IMR-90 (cell line): ENCODE results near the gene BTF3L4. TPM values are rescaled to one million over a fixed set of nuclear protein-coding genes. Genes with fewer than 3 reads are reported as not detected.

Experiments
- ATAC-seq: fragments of 200-7000 bp; cut with Tn5 transposase; 2 replicates; pipeline ENCODE4 v1.9.1; 2020; ENCODE audit warnings: low read depth, mild to moderate bottlenecking, moderate library complexity
- Bru-seq: library from RNA; stranded (reverse); fragments of 400-500 nt; gene quantifications from one replicate; lab custom pipeline; 2021; lab: Mats Ljungman, UMichigan
- BruChase-seq, 2 experiments: library from RNA; stranded (reverse); fragments of 400-500 nt; gene quantifications; one replicate each; lab custom pipeline; 2021; lab: Mats Ljungman, UMichigan
- BruUV-seq: library from RNA; stranded (reverse); fragments of 400-500 nt; replicated peaks from 2 replicates; lab custom pipeline; 2021; lab: Mats Ljungman, UMichigan
- CTCF ChIA-PET: fragments of 300-600 bp; formaldehyde crosslinking; extraction: SDS; loops from one replicate; lab custom pipeline; 2021; ENCODE audit warnings: antibody characterized with exemption; lab: Yijun Ruan, JAX
- POLR2A ChIA-PET: fragments of 300-600 bp; sonication (Branson Sonifier 250); formaldehyde crosslinking; loops from one replicate; lab custom pipeline; 2022; ENCODE audit warnings: antibody characterized with exemption; ENCODE audit not compliant: unreplicated experiment; lab: Charles Lee
- DNase-seq: peaks from one replicate; pipeline ENCODE4 v3.0.0; 2013
- H2AFZ ChIP-seq: replicated peaks from 2 replicates; pipeline ENCODE3; 2013; ENCODE audit warnings: low read length, mild to moderate bottlenecking; ENCODE audit not compliant: poor library complexity
- H2AK5ac ChIP-seq: 2 replicates; pipeline ENCODE4 v1.6.1; 2013; ENCODE audit warnings: low read depth, low read length, inconsistent platforms
- H2AK9ac ChIP-seq: replicated peaks from 2 replicates; pipeline ENCODE3; 2013; ENCODE audit warnings: mild to moderate bottlenecking, low read depth, low read length, moderate library complexity; ENCODE audit not compliant: poor library complexity
- H2BK120ac ChIP-seq: 2 replicates; pipeline ENCODE4 v1.6.1; 2013; ENCODE audit warnings: low read depth, low read length, inconsistent platforms
- H2BK15ac ChIP-seq: 3 replicates; pipeline ENCODE4 v1.6.1; 2013; ENCODE audit warnings: low read depth, low read length, inconsistent platforms
- H2BK20ac ChIP-seq: 2 replicates; pipeline ENCODE4 v1.6.1; 2013; ENCODE audit warnings: low read depth, mild to moderate bottlenecking, inconsistent platforms, low read length, moderate library complexity
- H2BK5ac ChIP-seq: 2 replicates; pipeline ENCODE4 v1.6.1; 2013; ENCODE audit warnings: mild to moderate bottlenecking, low read depth, low read length, inconsistent platforms; ENCODE audit not compliant: poor library complexity, severe bottlenecking
- H3K14ac ChIP-seq: replicated peaks from 2 replicates; pipeline ENCODE4 v1.6.1; 2013; ENCODE audit warnings: low read depth, low read length, inconsistent platforms
- H3K18ac ChIP-seq: 2 replicates; pipeline ENCODE4 v1.6.1; 2013; ENCODE audit warnings: low read depth, low read length, control low read depth
- H3K23ac ChIP-seq: 2 replicates; pipeline ENCODE4 v1.6.1; 2013; ENCODE audit warnings: low read depth, low read length, inconsistent platforms
- H3K27ac ChIP-seq: 2 replicates; pipeline ENCODE4 v1.5.1; 2013; ENCODE audit warnings: mild to moderate bottlenecking, control low read depth, low read length; ENCODE audit not compliant: insufficient read depth
- H3K27me3 ChIP-seq: 2 replicates; pipeline ENCODE4 v1.6.1; 2013; ENCODE audit warnings: low read length; ENCODE audit not compliant: control insufficient read depth, insufficient read depth
- H3K36me3 ChIP-seq: 2 replicates; pipeline ENCODE4 v1.6.1; 2013; ENCODE audit warnings: low read length, mixed read lengths; ENCODE audit not compliant: control insufficient read depth, insufficient read depth
- H3K4ac ChIP-seq: 2 replicates; pipeline ENCODE4 v1.6.1; 2013; ENCODE audit warnings: low read depth, low read length, inconsistent platforms
- H3K4me1 ChIP-seq: 2 replicates; pipeline ENCODE4 v1.6.1; 2013; ENCODE audit warnings: low read length, mixed read lengths; ENCODE audit not compliant: control insufficient read depth, insufficient read depth
- H3K4me2 ChIP-seq: 2 replicates; pipeline ENCODE4 v1.6.1; 2013; ENCODE audit warnings: low read depth, mild to moderate bottlenecking, control low read depth, low read length, moderate library complexity
- H3K4me3 ChIP-seq: 2 replicates; pipeline ENCODE4 v1.5.1; 2013; ENCODE audit warnings: low read depth, mild to moderate bottlenecking, control low read depth, low read length, moderate library complexity; ENCODE audit not compliant: insufficient read depth
- H3K56ac ChIP-seq: 2 replicates; pipeline ENCODE4 v1.6.1; 2013; ENCODE audit warnings: low read length, inconsistent platforms; ENCODE audit not compliant: insufficient read depth; ENCODE audit errors: extremely low read depth
- H3K79me1 ChIP-seq, 2 experiments: 2 replicates each; pipeline ENCODE4 v1.6.1; 2013; ENCODE audit warnings: low read length in 2 of 2, inconsistent platforms in 1 of 2, low read depth in 1 of 2
- H3K9ac ChIP-seq: 2 replicates; pipeline ENCODE4 v1.6.1; 2013; ENCODE audit warnings: low read depth, low read length, control low read depth
- H3K9me1 ChIP-seq: 2 replicates; pipeline ENCODE4 v1.6.1; 2013; ENCODE audit warnings: low read length, inconsistent platforms; ENCODE audit not compliant: insufficient read depth
- H3K9me3 ChIP-seq: 2 replicates; pipeline ENCODE4 v1.6.1; 2013; ENCODE audit warnings: low read length; ENCODE audit not compliant: control insufficient read depth, insufficient read depth
- H4K20me1 ChIP-seq: 2 replicates; pipeline ENCODE4 v1.6.1; 2013; ENCODE audit warnings: low read length, inconsistent platforms; ENCODE audit not compliant: insufficient read depth
- H4K5ac ChIP-seq: 2 replicates; pipeline ENCODE4 v1.6.1; 2013; ENCODE audit warnings: mild to moderate bottlenecking, low read depth, low read length, control low read depth
- H4K8ac ChIP-seq, 2 experiments: 2 replicates each; pipeline ENCODE4 v1.6.1; 2013; ENCODE audit warnings: low read depth in 2 of 2, low read length in 2 of 2, control low read depth in 1 of 2, inconsistent platforms in 1 of 2
- H4K91ac ChIP-seq: 2 replicates; pipeline ENCODE4 v1.6.1; 2013; ENCODE audit warnings: low read depth, low read length, inconsistent platforms; ENCODE audit not compliant: insufficient read depth
- BHLHE40 ChIP-seq: fragments of 150-350 bp; IDR thresholded peaks from 2 replicates; pipeline ENCODE4 v1.6.1; 2016; ENCODE audit warnings: mild to moderate bottlenecking, low read depth, low read length
- CHD1 ChIP-seq: IDR thresholded peaks from 2 replicates; pipeline ENCODE4 v1.6.1; 2012; ENCODE audit warnings: low read depth, low read length, improper control_type of control experiment
- MAFK ChIP-seq: IDR thresholded peaks from 2 replicates; pipeline ENCODE4 v1.6.1; 2012; ENCODE audit warnings: low read depth, low read length, improper control_type of control experiment
- MAZ ChIP-seq: IDR thresholded peaks from 2 replicates; pipeline ENCODE4 v1.6.1; 2012; ENCODE audit warnings: low read depth, mild to moderate bottlenecking, low read length, improper control_type of control experiment, moderate library complexity, borderline replicate concordance
- MXI1 ChIP-seq: IDR thresholded peaks from 2 replicates; pipeline ENCODE4 v1.6.1; 2012; ENCODE audit warnings: low read depth, mild to moderate bottlenecking, low read length, moderate library complexity, borderline replicate concordance
- NFE2L2 ChIP-seq: fragments of 150-350 bp; IDR thresholded peaks from 2 replicates; pipeline ENCODE4 v1.6.1; 2016; ENCODE audit warnings: low read depth, mild to moderate bottlenecking, low read length
- POLR2A ChIP-seq: IDR thresholded peaks from 2 replicates; pipeline ENCODE4 v1.6.1; 2012; ENCODE audit warnings: mild to moderate bottlenecking, low read depth, low read length
- RAD21 ChIP-seq: IDR thresholded peaks from 2 replicates; pipeline ENCODE4 v1.6.1; 2012; ENCODE audit warnings: low read length, improper control_type of control experiment
- RCOR1 ChIP-seq: IDR thresholded peaks from 2 replicates; pipeline ENCODE4 v1.6.1; 2012; ENCODE audit warnings: mild to moderate bottlenecking, low read length, improper control_type of control experiment; ENCODE audit not compliant: insufficient replicate concordance
- RFX5 ChIP-seq: IDR thresholded peaks from 2 replicates; pipeline ENCODE4 v1.8.0; 2012; ENCODE audit warnings: low read depth, mild to moderate bottlenecking, low read length, moderate library complexity
- SMC3 ChIP-seq: fragments of 150-350 bp; IDR thresholded peaks from 2 replicates; pipeline ENCODE4 v1.6.1; 2016; ENCODE audit warnings: low read depth, mild to moderate bottlenecking, antibody characterized with exemption, low read length, moderate library complexity
- WGBS, 2 experiments: methylation state at CpG; one replicate each; pipeline versions ENCODE4 v1.1.5 to v1.1.7; 2013; ENCODE audit warnings: missing lambda C conversion rate in 2 of 2; ENCODE audit not compliant: insufficient read length in 1 of 2; ENCODE audit errors: extremely low coverage in 2 of 2; 5-methylcytosine and 5-hydroxymethylcytosine counted together
- dilution Hi-C: fragments of 300-500 bp; cut with HindIII; formaldehyde crosslinking; loops from one replicate; pipeline ENCODE4 v1.14.3; 2018; ENCODE audit warnings: low sequenced_read_pairs; ENCODE audit not compliant: unreplicated experiment
- in situ Hi-C: fragments of 300-500 bp; cut with MboI; formaldehyde crosslinking; loops from 3 replicates; pipeline ENCODE4 v1.14.3; 2019; ENCODE audit warnings: low sequenced_read_pairs, inconsistent platforms, mixed read lengths
- intact Hi-C: fragments of 100-400 bp; cut with micrococcal nuclease; formaldehyde crosslinking; loops from 2 replicates; pipeline ENCODE4 v1.10.0; 2022
- long read RNA-seq: library from polyadenylated mRNA; unstranded; transcript quantifications from one replicate; pipeline ENCODE4 v2.0.0, GENCODE V29; 2021; ENCODE audit not compliant: unreplicated experiment
- polyA plus RNA-seq, 3 experiments: library from polyadenylated mRNA; depleted of rRNA; stranded (reverse); fragments of >200 nt; gene quantifications; 2 replicates each; pipeline ENCODE4 v1.2.3, GENCODE V29; 2012; ENCODE audit warnings: low replicate concordance in 1 of 3
- total RNA-seq: library from RNA; depleted of rRNA; stranded (reverse); fragments of >200 nt; gene quantifications from 2 replicates; pipeline ENCODE4 v1.2.3, GENCODE V29; 2012; rRNA removed
- TF ChIP-seq, protein P1 (sequence below): conservative IDR thresholded peaks from 2 replicates; pipeline ENCODE4 v1.5.1; 2012; ENCODE audit warnings: mild to moderate bottlenecking, low read depth, low read length, improper control_type of control experiment
- TF ChIP-seq, protein P2 (sequence below): fragments of 150-350 bp; IDR thresholded peaks from 2 replicates; pipeline ENCODE4 v1.6.1; 2016; ENCODE audit warnings: low read depth, mild to moderate bottlenecking, low read length, moderate library complexity, borderline replicate concordance

The BTF3L4 gene
- total RNA-seq (41.2 and 46.4 TPM in 2 replicates), polyA plus RNA-seq (2012; rRNA removed) (29.3 and 34.5 TPM in 2 replicates), Bru-seq, nascent RNA (percentile 88 among the genes with signal in this experiment), BruChase-seq, experiment 1, labeled RNA remaining after a 6-hour chase (percentile 89 among the genes with signal in this experiment), BruChase-seq, experiment 2, labeled RNA remaining after a 2-hour chase (percentile 80 among the genes with signal in this experiment)
- 4.9 and 8.1 TPM in 2 replicates for polyA plus RNA-seq (2012; cell fraction: cytosol; rRNA removed)
- polyA plus RNA-seq (2012; cell fraction: nucleus; rRNA removed; ENCODE audit: low replicate concordance) = 1.7 and 22.0 TPM in 2 replicates
- long read RNA-seq, full-length matches to known transcripts = 55 of 60 reads
- long read RNA-seq, partial matches to known transcripts = 3 of 60 reads
- long read RNA-seq, other reads (novel, unspliced or antisense) = 2 of 60 reads

GRCh38 chr1:52056163-52056936 lies at the start of gene BTF3L4:
Gene BTF3L4 (plus strand): TSS chr1:52056295. CDS start chr1:52059848, 3,553 bp downstream.
- peak; percentile 89 for DNase-seq
- TF ChIP-seq NFE2L2 (no peak), RFX5 (no peak), MAFK (no peak), MXI1 (peak; percentile 64; the same call in 1 of the 2 replicates), BHLHE40 (no peak), CHD1 (0 out of 2 replicates have a peak, but pooled peaks have one; percentile 34), POLR2A (peak; percentile 37; the same call in 1 of the 2 replicates), RCOR1 (peak; percentile 80), MAZ (no peak), SMC3 (no peak), RAD21 (no peak)
- TF ChIP-seq, protein P1, sequence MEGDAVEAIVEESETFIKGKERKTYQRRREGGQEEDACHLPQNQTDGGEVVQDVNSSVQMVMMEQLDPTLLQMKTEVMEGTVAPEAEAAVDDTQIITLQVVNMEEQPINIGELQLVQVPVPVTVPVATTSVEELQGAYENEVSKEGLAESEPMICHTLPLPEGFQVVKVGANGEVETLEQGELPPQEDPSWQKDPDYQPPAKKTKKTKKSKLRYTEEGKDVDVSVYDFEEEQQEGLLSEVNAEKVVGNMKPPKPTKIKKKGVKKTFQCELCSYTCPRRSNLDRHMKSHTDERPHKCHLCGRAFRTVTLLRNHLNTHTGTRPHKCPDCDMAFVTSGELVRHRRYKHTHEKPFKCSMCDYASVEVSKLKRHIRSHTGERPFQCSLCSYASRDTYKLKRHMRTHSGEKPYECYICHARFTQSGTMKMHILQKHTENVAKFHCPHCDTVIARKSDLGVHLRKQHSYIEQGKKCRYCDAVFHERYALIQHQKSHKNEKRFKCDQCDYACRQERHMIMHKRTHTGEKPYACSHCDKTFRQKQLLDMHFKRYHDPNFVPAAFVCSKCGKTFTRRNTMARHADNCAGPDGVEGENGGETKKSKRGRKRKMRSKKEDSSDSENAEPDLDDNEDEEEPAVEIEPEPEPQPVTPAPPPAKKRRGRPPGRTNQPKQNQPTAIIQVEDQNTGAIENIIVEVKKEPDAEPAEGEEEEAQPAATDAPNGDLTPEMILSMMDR = no peak
- TF ChIP-seq, protein P2, sequence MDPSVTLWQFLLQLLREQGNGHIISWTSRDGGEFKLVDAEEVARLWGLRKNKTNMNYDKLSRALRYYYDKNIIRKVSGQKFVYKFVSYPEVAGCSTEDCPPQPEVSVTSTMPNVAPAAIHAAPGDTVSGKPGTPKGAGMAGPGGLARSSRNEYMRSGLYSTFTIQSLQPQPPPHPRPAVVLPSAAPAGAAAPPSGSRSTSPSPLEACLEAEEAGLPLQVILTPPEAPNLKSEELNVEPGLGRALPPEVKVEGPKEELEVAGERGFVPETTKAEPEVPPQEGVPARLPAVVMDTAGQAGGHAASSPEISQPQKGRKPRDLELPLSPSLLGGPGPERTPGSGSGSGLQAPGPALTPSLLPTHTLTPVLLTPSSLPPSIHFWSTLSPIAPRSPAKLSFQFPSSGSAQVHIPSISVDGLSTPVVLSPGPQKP = no peak

More at GRCh38 chr1:52056163-52056936, at the start of gene BTF3L4:
- WGBS, 2 experiments = 0% methylated on average over 38 of the region's 54 CpGs; no CpG with 5 or more reads in 1 of the 2 experiments
- peak; percentile 90 for ATAC-seq
- no TSS peak for BruUV-seq
- Histone ChIP-seq H4K8ac (peak within 1 kb of the TSS; percentile 88 to 97), H3K9me3 (no peaks in the 10 kb centered on the region), H3K18ac (peak within 1 kb of the TSS; percentile 70), H4K91ac (peak within 1 kb of the TSS; percentile 96), H4K20me1 (peaks cover 20% of the 10 kb centered on the region; the same call in 1 of the 2 replicates), H3K4me3 (peak within 1 kb of the TSS; percentile 84), H2BK20ac (peak within 1 kb of the TSS; percentile 75), H2AK5ac (peak within 1 kb of the TSS; percentile 97), H2BK15ac (peak within 1 kb of the TSS; percentile 78), H3K27ac (peak within 1 kb of the TSS; percentile 94), H3K9me1 (no peaks in the 10 kb centered on the region), H2AFZ (peak within 1 kb of the TSS; percentile 93), H3K79me1 (peaks cover 30 to 69% of the 10 kb centered on the region in 2 experiments), H2BK120ac (peak within 1 kb of the TSS; percentile 87), H3K4me1 (peaks cover 4% of the 10 kb centered on the region; the same call in 1 of the 2 replicates), H4K5ac (peak within 1 kb of the TSS; percentile 85), H3K27me3 (no peaks in the 10 kb centered on the region), H2AK9ac (peak within 1 kb of the TSS; percentile 99), H3K9ac (peak within 1 kb of the TSS; percentile 88), H3K4me2 (peak within 1 kb of the TSS; percentile 89), H3K23ac (peak within 1 kb of the TSS; percentile 97), H3K56ac (peak within 1 kb of the TSS; percentile 98), H3K14ac (peak within 1 kb of the TSS; percentile 96), H2BK5ac (peak within 1 kb of the TSS; percentile 92), H3K36me3 (peaks cover 13% of the 10 kb centered on the region), H3K4ac (peak within 1 kb of the TSS; percentile 97)
- ChIA-PET POLR2A (interaction anchor here (0.6 kb wide), 1 partner anchor 76 kb away, joined by 3 read pairs; no protein-coding TSS in a partner anchor), CTCF (no interaction called here)
- dilution Hi-C loops = no loop called here
- intact Hi-C loops = loop anchor here (2.0 kb wide), 2 partner anchors 54 to 160 kb away; no protein-coding TSS in a partner anchor
- in situ Hi-C loops = no loop called here
